HepG2 (cell line): Measurements from ENCODE around the gene LBX2. TPM values are rescaled to one million over a fixed set of nuclear protein-coding genes. Genes with fewer than 3 reads are reported as not detected.
A peak's percentile ranks its signal among the peaks of the same experiment; 100 is the strongest.

Experiments used
- CC2D1A ChIP-seq: sonication (generic); formaldehyde crosslinking; IDR thresholded peaks from 2 replicates; pipeline ENCODE4 v1.8.1; 2023; ENCODE audit warnings: mild to moderate bottlenecking, missing genetic modification reagents
- ERF ChIP-seq: IDR thresholded peaks from 2 replicates; pipeline ENCODE4 v1.6.1; 2018; ENCODE audit warnings: missing biosample characterization, missing genetic modification reagents
- GABPA ChIP-seq, 2 experiments: IDR thresholded peaks; 2 replicates each; pipeline ENCODE4 v1.6.1; 2011 to 2016; ENCODE audit warnings: low read depth in 2 of 2, low read length in 1 of 2, missing biosample characterization in 1 of 2, missing genetic modification characterization in 1 of 2
- GATAD2A ChIP-seq: IDR thresholded peaks from 2 replicates; pipeline ENCODE4 v1.6.1; 2016
- GFI1 ChIP-seq: sonication (generic); formaldehyde crosslinking; IDR thresholded peaks from 2 replicates; pipeline ENCODE4 v1.5.0; 2020; ENCODE audit warnings: missing genetic modification reagents, mild to moderate bottlenecking, borderline replicate concordance
- KLF16 ChIP-seq, 2 experiments: sonication (generic) in 1 of 2; formaldehyde crosslinking in 1 of 2; IDR thresholded peaks; 2 replicates each; pipeline versions ENCODE4 v1.6.1 to v1.8.0; 2016 to 2023; ENCODE audit warnings: missing genetic modification reagents in 2 of 2, missing compliant biosample characterization in 1 of 2
- MTA1 ChIP-seq: sonication (generic); formaldehyde crosslinking; IDR thresholded peaks from 2 replicates; pipeline ENCODE4 v1.4.0; 2020; ENCODE audit warnings: missing genetic modification reagents, mild to moderate bottlenecking, borderline replicate concordance
- NCOR1 ChIP-seq: fragments of 200-600 bp; sonication (generic); IDR thresholded peaks from 2 replicates; pipeline ENCODE4 v1.7.0; 2017; ENCODE audit warnings: antibody characterized with exemption, low read length, borderline replicate concordance
- RXRB ChIP-seq: IDR thresholded peaks from 2 replicates; pipeline ENCODE4 v1.6.1; 2016; ENCODE audit warnings: borderline replicate concordance, missing genetic modification reagents, missing compliant biosample characterization
- STAG1 ChIP-seq: sonication (generic); formaldehyde crosslinking; IDR thresholded peaks from 2 replicates; pipeline ENCODE4 v1.4.0; 2020; ENCODE audit warnings: missing genetic modification reagents
- TEAD3 ChIP-seq: optimal IDR thresholded peaks from 2 replicates; pipeline ENCODE3; 2016; ENCODE audit warnings: borderline replicate concordance
- TOPORS ChIP-seq: sonication (generic); formaldehyde crosslinking; IDR thresholded peaks from 2 replicates; pipeline ENCODE4 v1.8.0; 2023; ENCODE audit warnings: mild to moderate bottlenecking, missing genetic modification reagents
- TP53 ChIP-seq: sonication (generic); formaldehyde crosslinking; conservative IDR thresholded peaks from 2 replicates; pipeline ENCODE4 v1.4.0; 2020; ENCODE audit warnings: missing genetic modification reagents
- ZC3H13 ChIP-seq: sonication (generic); formaldehyde crosslinking; IDR thresholded peaks from 2 replicates; pipeline ENCODE4 v1.8.1; 2023; ENCODE audit warnings: mild to moderate bottlenecking, missing genetic modification reagents, moderate library complexity
- ZNF224 ChIP-seq: sonication (generic); formaldehyde crosslinking; IDR thresholded peaks from 2 replicates; pipeline ENCODE4 v1.5.0; 2020; ENCODE audit warnings: mild to moderate bottlenecking, missing genetic modification reagents
- ZNF317 ChIP-seq: sonication (generic); formaldehyde crosslinking; IDR thresholded peaks from 2 replicates; pipeline ENCODE4 v1.5.0; 2020; ENCODE audit warnings: mild to moderate bottlenecking, missing genetic modification reagents
- ZNF383 ChIP-seq: sonication (generic); formaldehyde crosslinking; IDR thresholded peaks from 2 replicates; pipeline ENCODE4 v1.4.0; 2020; ENCODE audit warnings: missing genetic modification reagents, mild to moderate bottlenecking, borderline replicate concordance
- ZNF430 ChIP-seq: sonication (generic); formaldehyde crosslinking; IDR thresholded peaks from 2 replicates; pipeline ENCODE4 v1.9.0; 2021; ENCODE audit warnings: mild to moderate bottlenecking, missing genetic modification reagents
- ZNF605 ChIP-seq: sonication (generic); formaldehyde crosslinking; IDR thresholded peaks from 2 replicates; pipeline ENCODE4 v1.8.0; 2022; ENCODE audit warnings: mild to moderate bottlenecking, missing genetic modification reagents
- ZNF615 ChIP-seq: sonication (generic); formaldehyde crosslinking; IDR thresholded peaks from 2 replicates; pipeline ENCODE4 v1.5.0; 2020; ENCODE audit warnings: mild to moderate bottlenecking, missing genetic modification reagents, borderline replicate concordance
- ZNF816 ChIP-seq: sonication (generic); formaldehyde crosslinking; IDR thresholded peaks from 2 replicates; pipeline ENCODE4 v1.8.0; 2022; ENCODE audit warnings: missing genetic modification reagents, mild to moderate bottlenecking, borderline replicate concordance
- ZNF839 ChIP-seq: sonication (generic); formaldehyde crosslinking; IDR thresholded peaks from 2 replicates; pipeline ENCODE4 v1.4.0; 2020; ENCODE audit warnings: missing genetic modification reagents, mild to moderate bottlenecking, borderline replicate concordance
- ZSCAN22 ChIP-seq: sonication (generic); formaldehyde crosslinking; IDR thresholded peaks from 2 replicates; pipeline ENCODE4 v1.4.0; 2020; ENCODE audit warnings: mild to moderate bottlenecking, missing genetic modification reagents
- polyA plus RNA-seq, 8 experiments: library from polyadenylated mRNA; depleted of rRNA in 3 of 8; stranded (reverse) in 7 of 8; unstranded in 1 of 8; fragments of >200 nt; fragmentation: Illumina TruSeq in 4 of 8; extraction: Trizol in 4 of 8; gene quantifications; 2 replicates each; pipeline versions ENCODE4 v1.2.1 to v1.2.3, GENCODE V29; 2011 to 2016; ENCODE audit warnings: low read depth in 4 of 8, missing spikeins in 1 of 8, mixed read lengths in 1 of 8; ENCODE audit not compliant: insufficient read depth in 1 of 8
- total RNA-seq, 5 experiments: library from RNA; depleted of rRNA; stranded (reverse); fragments of >200 nt; fragmentation: Illumina TruSeq; extraction: Trizol; gene quantifications; 2 replicates each; pipeline ENCODE4 v1.2.3, GENCODE V29; 2016; ENCODE audit warnings: low read depth in 1 of 5
- TF ChIP-seq, protein P1 (sequence below): IDR thresholded peaks from 2 replicates; pipeline ENCODE4 v1.6.1; 2018; ENCODE audit warnings: missing genetic modification reagents
- TF ChIP-seq, protein P2 (sequence below): sonication (generic); formaldehyde crosslinking; IDR thresholded peaks from 2 replicates; pipeline ENCODE4 v1.8.0; 2023; ENCODE audit warnings: mild to moderate bottlenecking, missing genetic modification reagents
- TF ChIP-seq, protein P3 (sequence below): conservative IDR thresholded peaks from 2 replicates; pipeline ENCODE4 v1.6.1; 2018; ENCODE audit warnings: missing genetic modification reagents

The LBX2 gene
- total and polyA plus RNA-seq, 2 of the 13 experiments (the other 11 are each of a cell fraction or from before 2014, with no cell fraction given), result 6.4 to 8.1 TPM

DNA sequence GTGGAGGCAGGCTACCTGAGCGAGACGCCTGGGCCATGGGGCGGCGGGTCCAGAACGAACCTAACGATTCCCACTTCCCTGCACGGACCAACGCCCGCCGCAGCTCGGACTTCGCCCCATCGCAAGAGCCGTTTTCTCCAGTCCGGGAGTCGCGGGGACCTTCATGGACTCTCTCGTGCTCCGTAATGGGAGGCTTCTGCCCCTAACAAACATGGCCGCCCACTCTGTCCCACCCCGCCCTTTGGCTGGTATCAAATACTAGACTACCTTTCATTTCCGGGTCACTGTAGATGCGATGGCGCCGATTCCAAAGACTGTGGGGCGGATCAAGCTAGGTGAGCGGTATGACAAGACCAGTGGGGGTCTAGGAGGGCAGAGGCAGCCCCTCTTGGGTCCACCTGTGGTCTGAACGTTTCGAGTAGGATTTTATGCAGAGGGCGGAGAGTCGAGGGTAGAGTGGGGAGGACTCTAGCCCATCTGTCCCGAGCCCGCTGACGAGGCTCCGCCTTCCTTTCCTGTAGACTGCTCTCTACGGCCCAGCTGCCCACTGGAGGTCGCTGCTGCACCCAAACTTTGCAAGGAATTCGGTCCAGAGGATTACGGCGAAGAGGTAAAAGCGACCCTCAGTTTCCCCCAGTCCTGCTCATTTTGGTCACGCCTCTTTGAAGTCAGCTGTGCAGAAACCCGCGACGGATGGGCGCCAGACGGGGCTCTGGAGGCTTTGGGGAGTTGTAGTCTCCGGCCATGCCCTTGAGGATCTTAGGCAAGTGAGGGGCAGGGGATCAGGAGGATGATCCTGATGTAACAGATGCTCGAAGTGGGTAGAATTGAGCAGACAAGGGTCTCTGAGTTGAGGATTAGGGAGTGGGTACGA is 16.4 kb downstream of the LBX2 start, which contains the start of the genes CCDC142 and TTC31 (continued):
- TF ChIP-seq GFI1, result no peak
- TF ChIP-seq ZNF615 (CRISPR knock-in tag), result no peak
- 0 out of 2 replicates have a peak, but pooled peaks have one; percentile 8 for TF ChIP-seq ZSCAN22 (CRISPR knock-in tag)
- peak; percentile 71 for TF ChIP-seq ZNF317 (CRISPR knock-in tag)
- TF ChIP-seq ZNF816, result peak; percentile 75; the same call in 1 of the 2 replicates
- TF ChIP-seq ZNF430 (CRISPR knock-in tag), result peak; percentile 92
- peak; percentile 46 for TF ChIP-seq TEAD3 (CRISPR knock-in tag)
- no peak; the same call in 1 of the 2 replicates for TF ChIP-seq MTA1 (CRISPR knock-in tag)
- no peak; the same call in 1 of the 2 replicates for TF ChIP-seq TOPORS (CRISPR knock-in tag)
- TF ChIP-seq, protein P1, sequence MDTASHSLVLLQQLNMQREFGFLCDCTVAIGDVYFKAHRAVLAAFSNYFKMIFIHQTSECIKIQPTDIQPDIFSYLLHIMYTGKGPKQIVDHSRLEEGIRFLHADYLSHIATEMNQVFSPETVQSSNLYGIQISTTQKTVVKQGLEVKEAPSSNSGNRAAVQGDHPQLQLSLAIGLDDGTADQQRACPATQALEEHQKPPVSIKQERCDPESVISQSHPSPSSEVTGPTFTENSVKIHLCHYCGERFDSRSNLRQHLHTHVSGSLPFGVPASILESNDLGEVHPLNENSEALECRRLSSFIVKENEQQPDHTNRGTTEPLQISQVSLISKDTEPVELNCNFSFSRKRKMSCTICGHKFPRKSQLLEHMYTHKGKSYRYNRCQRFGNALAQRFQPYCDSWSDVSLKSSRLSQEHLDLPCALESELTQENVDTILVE (CRISPR knock-in tag), result peak; percentile 96
- TF ChIP-seq ZNF839 (CRISPR knock-in tag), result peak; percentile 96; the same call in 1 of the 2 replicates
- TF ChIP-seq KLF16 (CRISPR knock-in tag; IDR thresholded peaks at IDR 0.05), result peak in 1 of 2 experiments; percentile 96; a peak in 2 of 4 replicates
- TF ChIP-seq GABPA (IDR thresholded peaks at IDR 0.05; ENCODE audit: low read depth, low read length), result peak; percentile 73
- TF ChIP-seq GABPA (CRISPR knock-in tag; IDR thresholded peaks at IDR 0.05; ENCODE audit: low read depth), result peak; percentile 99
- TF ChIP-seq ZC3H13 (CRISPR knock-in tag), result peak; percentile 98
- TF ChIP-seq ERF (CRISPR knock-in tag), result peak; percentile 77
- TF ChIP-seq CC2D1A (CRISPR knock-in tag), result no peak
- TF ChIP-seq STAG1 (CRISPR knock-in tag), result peak; percentile 90
- no peak for TF ChIP-seq TP53 (CRISPR knock-in tag)
- TF ChIP-seq NCOR1, result peak; percentile 55; the same call in 1 of the 2 replicates
- TF ChIP-seq, protein P2, sequence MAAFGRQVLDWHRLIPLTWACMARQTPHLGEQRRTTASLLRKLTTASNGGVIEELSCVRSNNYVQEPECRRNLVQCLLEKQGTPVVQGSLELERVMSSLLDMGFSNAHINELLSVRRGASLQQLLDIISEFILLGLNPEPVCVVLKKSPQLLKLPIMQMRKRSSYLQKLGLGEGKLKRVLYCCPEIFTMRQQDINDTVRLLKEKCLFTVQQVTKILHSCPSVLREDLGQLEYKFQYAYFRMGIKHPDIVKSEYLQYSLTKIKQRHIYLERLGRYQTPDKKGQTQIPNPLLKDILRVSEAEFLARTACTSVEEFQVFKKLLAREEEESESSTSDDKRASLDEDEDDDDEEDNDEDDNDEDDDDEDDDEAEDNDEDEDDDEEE, result peak; percentile 64; the same call in 1 of the 2 replicates
- peak; percentile 61 for TF ChIP-seq RXRB (CRISPR knock-in tag)
- peak; percentile 84; the same call in 1 of the 2 replicates for TF ChIP-seq ZNF383 (CRISPR knock-in tag)
- TF ChIP-seq, protein P3, sequence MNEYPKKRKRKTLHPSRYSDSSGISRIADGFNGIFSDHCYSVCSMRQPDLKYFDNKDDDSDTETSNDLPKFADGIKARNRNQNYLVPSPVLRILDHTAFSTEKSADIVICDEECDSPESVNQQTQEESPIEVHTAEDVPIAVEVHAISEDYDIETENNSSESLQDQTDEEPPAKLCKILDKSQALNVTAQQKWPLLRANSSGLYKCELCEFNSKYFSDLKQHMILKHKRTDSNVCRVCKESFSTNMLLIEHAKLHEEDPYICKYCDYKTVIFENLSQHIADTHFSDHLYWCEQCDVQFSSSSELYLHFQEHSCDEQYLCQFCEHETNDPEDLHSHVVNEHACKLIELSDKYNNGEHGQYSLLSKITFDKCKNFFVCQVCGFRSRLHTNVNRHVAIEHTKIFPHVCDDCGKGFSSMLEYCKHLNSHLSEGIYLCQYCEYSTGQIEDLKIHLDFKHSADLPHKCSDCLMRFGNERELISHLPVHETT (CRISPR knock-in tag), result peak; percentile 48; the same call in 1 of the 2 replicates
- peak; percentile 98 for TF ChIP-seq ZNF605 (CRISPR knock-in tag)
- peak; percentile 81 for TF ChIP-seq GATAD2A (CRISPR knock-in tag)
- TF ChIP-seq ZNF224 (CRISPR knock-in tag), result 0 out of 2 replicates have a peak, but pooled peaks have one; percentile 38
